ENCODE results near the gene S100A4. TPM values are rescaled to one million over a fixed set of nuclear protein-coding genes. Genes with fewer than 3 reads are reported as not detected.

The S100A4 gene
- polyA plus RNA-seq, 1 donor from 2014 or later: not detected

DNA sequence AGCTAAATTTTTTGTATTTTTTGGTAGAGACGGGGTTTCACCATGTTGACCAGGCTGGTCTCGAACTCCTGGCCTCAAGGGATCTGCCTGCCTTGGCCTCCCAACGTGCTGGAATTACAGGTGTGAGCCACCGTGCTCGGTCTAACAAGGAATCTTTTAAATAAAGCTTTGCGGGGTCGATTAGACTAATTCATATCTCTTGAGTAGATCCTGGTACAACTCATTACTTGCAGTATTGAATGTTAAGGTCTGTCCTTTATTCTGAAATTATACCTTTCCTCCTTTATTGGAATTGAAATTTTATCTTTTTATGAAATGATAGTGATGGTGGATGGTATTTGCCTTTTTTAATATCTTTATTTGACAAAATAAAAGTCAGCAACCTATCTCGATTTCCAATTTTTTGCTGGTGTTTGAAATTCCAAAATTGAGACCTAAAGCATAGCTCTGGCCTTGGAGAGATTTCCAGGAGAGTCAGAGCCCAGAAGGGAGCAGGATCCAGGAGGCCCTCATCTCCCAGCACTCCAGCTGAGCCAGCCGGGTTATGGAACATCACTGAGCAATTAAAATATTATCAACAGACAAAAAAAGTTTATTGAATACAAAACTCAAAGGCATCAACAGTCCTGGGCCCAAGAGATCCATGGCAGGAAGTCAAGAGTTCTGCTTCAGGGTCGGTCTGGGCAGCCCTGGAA, 15.3 kb upstream of the S100A4 start:
- Histone ChIP-seq H3K27ac (ENCODE audit: low read length) (no peak overlapping the region), H3K9ac (ENCODE audit: low read length) (no peak overlapping the region), H3K79me2 (replicated peaks; ENCODE audit: insufficient read depth, low read length) (no peaks in the 10 kb centered on the region), H3F3A (ENCODE audit: insufficient read depth, low read length, poor library complexity, severe bottlenecking) (no peaks in the 10 kb centered on the region), H2AFZ (ENCODE audit: low read depth, low read length) (no peak overlapping the region), H4K20me1 (ENCODE audit: insufficient read depth) (no peaks in the 10 kb centered on the region), H3K9me3 (ENCODE audit: low read length) (no peaks in the 10 kb centered on the region), H3K4me3 (ENCODE audit: low read length) (no peak overlapping the region), H3K36me3 (ENCODE audit: insufficient read depth, low read length) (no peaks in the 10 kb centered on the region), H3K27me3 (ENCODE audit: insufficient read depth, low read depth, low read length) (no peaks in the 10 kb centered on the region), H3K4me2 (ENCODE audit: low read length) (no peak overlapping the region), H3K9me2 (ENCODE audit: insufficient read depth, low read length) (no peaks in the 10 kb centered on the region)
- TF ChIP-seq POLR2AphosphoS5 (IDR thresholded peaks at IDR 0.05): no peak
- TF ChIP-seq, protein P1, sequence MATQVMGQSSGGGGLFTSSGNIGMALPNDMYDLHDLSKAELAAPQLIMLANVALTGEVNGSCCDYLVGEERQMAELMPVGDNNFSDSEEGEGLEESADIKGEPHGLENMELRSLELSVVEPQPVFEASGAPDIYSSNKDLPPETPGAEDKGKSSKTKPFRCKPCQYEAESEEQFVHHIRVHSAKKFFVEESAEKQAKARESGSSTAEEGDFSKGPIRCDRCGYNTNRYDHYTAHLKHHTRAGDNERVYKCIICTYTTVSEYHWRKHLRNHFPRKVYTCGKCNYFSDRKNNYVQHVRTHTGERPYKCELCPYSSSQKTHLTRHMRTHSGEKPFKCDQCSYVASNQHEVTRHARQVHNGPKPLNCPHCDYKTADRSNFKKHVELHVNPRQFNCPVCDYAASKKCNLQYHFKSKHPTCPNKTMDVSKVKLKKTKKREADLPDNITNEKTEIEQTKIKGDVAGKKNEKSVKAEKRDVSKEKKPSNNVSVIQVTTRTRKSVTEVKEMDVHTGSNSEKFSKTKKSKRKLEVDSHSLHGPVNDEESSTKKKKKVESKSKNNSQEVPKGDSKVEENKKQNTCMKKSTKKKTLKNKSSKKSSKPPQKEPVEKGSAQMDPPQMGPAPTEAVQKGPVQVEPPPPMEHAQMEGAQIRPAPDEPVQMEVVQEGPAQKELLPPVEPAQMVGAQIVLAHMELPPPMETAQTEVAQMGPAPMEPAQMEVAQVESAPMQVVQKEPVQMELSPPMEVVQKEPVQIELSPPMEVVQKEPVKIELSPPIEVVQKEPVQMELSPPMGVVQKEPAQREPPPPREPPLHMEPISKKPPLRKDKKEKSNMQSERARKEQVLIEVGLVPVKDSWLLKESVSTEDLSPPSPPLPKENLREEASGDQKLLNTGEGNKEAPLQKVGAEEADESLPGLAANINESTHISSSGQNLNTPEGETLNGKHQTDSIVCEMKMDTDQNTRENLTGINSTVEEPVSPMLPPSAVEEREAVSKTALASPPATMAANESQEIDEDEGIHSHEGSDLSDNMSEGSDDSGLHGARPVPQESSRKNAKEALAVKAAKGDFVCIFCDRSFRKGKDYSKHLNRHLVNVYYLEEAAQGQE (IDR thresholded peaks at IDR 0.05; ENCODE audit: borderline replicate concordance): no peak
- TF ChIP-seq, protein P2, sequence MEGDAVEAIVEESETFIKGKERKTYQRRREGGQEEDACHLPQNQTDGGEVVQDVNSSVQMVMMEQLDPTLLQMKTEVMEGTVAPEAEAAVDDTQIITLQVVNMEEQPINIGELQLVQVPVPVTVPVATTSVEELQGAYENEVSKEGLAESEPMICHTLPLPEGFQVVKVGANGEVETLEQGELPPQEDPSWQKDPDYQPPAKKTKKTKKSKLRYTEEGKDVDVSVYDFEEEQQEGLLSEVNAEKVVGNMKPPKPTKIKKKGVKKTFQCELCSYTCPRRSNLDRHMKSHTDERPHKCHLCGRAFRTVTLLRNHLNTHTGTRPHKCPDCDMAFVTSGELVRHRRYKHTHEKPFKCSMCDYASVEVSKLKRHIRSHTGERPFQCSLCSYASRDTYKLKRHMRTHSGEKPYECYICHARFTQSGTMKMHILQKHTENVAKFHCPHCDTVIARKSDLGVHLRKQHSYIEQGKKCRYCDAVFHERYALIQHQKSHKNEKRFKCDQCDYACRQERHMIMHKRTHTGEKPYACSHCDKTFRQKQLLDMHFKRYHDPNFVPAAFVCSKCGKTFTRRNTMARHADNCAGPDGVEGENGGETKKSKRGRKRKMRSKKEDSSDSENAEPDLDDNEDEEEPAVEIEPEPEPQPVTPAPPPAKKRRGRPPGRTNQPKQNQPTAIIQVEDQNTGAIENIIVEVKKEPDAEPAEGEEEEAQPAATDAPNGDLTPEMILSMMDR (IDR thresholded peaks at IDR 0.05; ENCODE audit: poor library complexity, severe bottlenecking): no peak
- no peak for TF ChIP-seq MXI1 (conservative IDR thresholded peaks at IDR 0.05; ENCODE audit: poor library complexity, severe bottlenecking)
- no peak for TF ChIP-seq SMC3 (conservative IDR thresholded peaks at IDR 0.05; ENCODE audit: poor library complexity)
- TF ChIP-seq TAF1 (IDR thresholded peaks at IDR 0.05; ENCODE audit: low read depth): no peak
- no peak for TF ChIP-seq EZH2 (IDR thresholded peaks at IDR 0.05; ENCODE audit: borderline replicate concordance, insufficient read depth, low read length, poor library complexity, severe bottlenecking)
- TF ChIP-seq EP300 (conservative IDR thresholded peaks at IDR 0.05; ENCODE audit: poor library complexity, severe bottlenecking): no peak
- TF ChIP-seq RAD21 (conservative IDR thresholded peaks at IDR 0.05): no peak

DNA sequence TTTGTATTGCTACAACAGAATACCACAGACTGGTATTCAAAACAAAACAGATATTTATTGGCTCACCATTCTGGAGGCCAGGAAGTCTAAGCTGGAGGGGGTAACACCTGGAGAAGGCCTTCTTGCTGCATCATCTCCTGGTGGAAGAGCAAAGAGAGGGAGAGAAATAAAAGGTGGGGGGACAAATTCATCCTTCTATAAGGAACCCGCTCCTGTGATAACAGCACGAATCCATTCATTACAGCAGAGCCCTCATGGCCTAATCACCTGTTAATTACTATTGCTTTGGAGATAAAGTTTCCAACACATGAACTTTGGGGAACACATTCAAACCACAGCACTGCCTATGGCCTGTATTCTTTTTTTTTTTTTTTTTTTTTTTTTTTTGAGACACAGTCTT, 14.6 kb upstream of the S100A4 start:
- H3F3A ChIP-seq (ENCODE audit: insufficient read depth, low read length, poor library complexity, severe bottlenecking): no peaks in the 10 kb centered on the region
- H3K4me3 ChIP-seq (ENCODE audit: low read length): no peak overlapping the region
- no peak overlapping the region for H2AFZ ChIP-seq (ENCODE audit: low read depth, low read length)
- TF ChIP-seq, protein P1 (IDR thresholded peaks at IDR 0.05; ENCODE audit: borderline replicate concordance): no peak
- TF ChIP-seq EP300 (conservative IDR thresholded peaks at IDR 0.05; ENCODE audit: poor library complexity, severe bottlenecking) (no peak), MXI1 (conservative IDR thresholded peaks at IDR 0.05; ENCODE audit: poor library complexity, severe bottlenecking) (no peak), TAF1 (IDR thresholded peaks at IDR 0.05; ENCODE audit: low read depth) (no peak), SMC3 (conservative IDR thresholded peaks at IDR 0.05; ENCODE audit: poor library complexity) (no peak)
- no peak overlapping the region for H3K27ac ChIP-seq (ENCODE audit: low read length)
- no peaks in the 10 kb centered on the region for H4K20me1 ChIP-seq (ENCODE audit: insufficient read depth)
- no peaks in the 10 kb centered on the region for H3K27me3 ChIP-seq (ENCODE audit: insufficient read depth, low read depth, low read length)
- H3K9me2 ChIP-seq (ENCODE audit: insufficient read depth, low read length): no peaks in the 10 kb centered on the region
- no peaks in the 10 kb centered on the region for H3K36me3 ChIP-seq (ENCODE audit: insufficient read depth, low read length)
- no peaks in the 10 kb centered on the region for H3K9me3 ChIP-seq (ENCODE audit: low read length)
- no peaks in the 10 kb centered on the region for H3K79me2 ChIP-seq (replicated peaks; ENCODE audit: insufficient read depth, low read length)
- no peak overlapping the region for H3K4me2 ChIP-seq (ENCODE audit: low read length)
- H3K9ac ChIP-seq (ENCODE audit: low read length): no peak overlapping the region
